Retinal pigment epithelial cell (primary cell): ENCODE results near the gene FAM83E.

Experiments used
- DNase-seq: peaks from one replicate; pipeline ENCODE4 v3.0.0-alpha.2; 2010; ENCODE audit warnings: low read depth
- H3K4me3 ChIP-seq: 2 replicates; pipeline ENCODE4 v1.5.1; 2011; ENCODE audit warnings: mild to moderate bottlenecking, low read length, control low read depth, moderate library complexity
- CTCF ChIP-seq: conservative IDR thresholded peaks from 2 replicates; pipeline ENCODE4 v1.5.1; 2011; ENCODE audit warnings: low read depth, low read length, control low read depth, inconsistent platforms

The FAM83E gene

GRCh38 chr19:48596679-48597465 is 18.0 kb downstream of the FAM83E start:
- TF ChIP-seq CTCF, result no peak
- no peak for DNase-seq
- H3K4me3 ChIP-seq, result no peak overlapping the region

- DNase-seq, result no peak
- TF ChIP-seq CTCF, result no peak
- H3K4me3 ChIP-seq, result no peak overlapping the region
These were observed 18.6 kb downstream of the FAM83E start for GRCh38 chr19:48596237-48596636.

DNA sequence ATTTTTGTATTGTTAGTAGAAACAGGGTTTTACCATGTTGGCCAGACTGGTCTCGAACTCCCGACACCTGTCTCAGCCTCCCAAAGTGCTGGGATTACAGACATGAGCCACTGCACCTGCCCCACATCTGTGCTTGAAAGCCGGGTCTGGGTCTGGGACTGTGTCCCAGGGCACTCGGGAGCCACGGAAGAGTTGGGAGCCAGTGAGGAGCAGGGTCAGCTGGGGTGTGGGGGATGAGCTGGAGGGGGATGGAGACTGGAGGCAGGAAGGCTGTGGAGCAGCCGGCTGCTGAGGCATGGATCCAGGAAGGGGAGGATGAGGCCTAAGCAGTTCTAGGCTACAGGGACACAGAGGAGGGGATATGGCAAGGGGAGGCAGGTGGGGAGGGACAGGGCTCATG is 19.0 kb downstream of the FAM83E start:
- no peak overlapping the region for H3K4me3 ChIP-seq
- DNase-seq, result no peak
- no peak for TF ChIP-seq CTCF

- TF ChIP-seq CTCF, result no peak
- no peak for DNase-seq
- no peak overlapping the region for H3K4me3 ChIP-seq
These were observed 19.7 kb downstream of the FAM83E start for GRCh38 chr19:48595171-48595570.

GRCh38 chr19:48591021-48591420 is 23.9 kb downstream of the FAM83E start:
- no peak for DNase-seq
- TF ChIP-seq CTCF, result no peak
- H3K4me3 ChIP-seq, result no peak overlapping the region

GRCh38 chr19:48588670-48589401 is 26.0 kb downstream of the FAM83E start:
- DNase-seq, result peak; percentile 28
- peak overlapping the region; percentile 45 for H3K4me3 ChIP-seq
- TF ChIP-seq CTCF, result peak; percentile 88

- no peak for TF ChIP-seq CTCF
These were observed 27.5 kb downstream of the FAM83E start for GRCh38 chr19:48587387-48587786.

More at GRCh38 chr19:48587387-48587786, 27.5 kb downstream of the FAM83E start:
- DNase-seq, result no peak
- no peak overlapping the region for H3K4me3 ChIP-seq
